ENCODE data around the gene EFNA5.

DNA sequence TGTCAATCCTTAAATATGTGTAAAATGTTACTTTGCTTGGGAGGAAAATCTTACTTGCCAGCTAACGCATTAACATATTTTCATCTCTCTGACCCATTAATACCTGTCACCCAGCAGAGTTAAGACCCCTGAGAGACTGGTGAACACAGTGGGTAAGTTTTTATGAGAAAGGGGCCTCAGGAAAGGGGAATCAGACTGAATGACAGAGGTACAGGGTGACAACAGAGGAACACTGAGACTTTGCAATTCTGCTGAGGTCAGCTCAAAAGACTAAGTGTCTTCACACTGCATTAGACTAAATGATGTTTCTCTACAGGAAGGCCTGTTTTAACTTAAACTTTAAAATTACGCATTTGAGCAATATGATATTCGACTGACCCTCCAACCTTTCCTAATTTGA is 223.8 kb downstream of the EFNA5 start:
- TF ChIP-seq, protein P1, sequence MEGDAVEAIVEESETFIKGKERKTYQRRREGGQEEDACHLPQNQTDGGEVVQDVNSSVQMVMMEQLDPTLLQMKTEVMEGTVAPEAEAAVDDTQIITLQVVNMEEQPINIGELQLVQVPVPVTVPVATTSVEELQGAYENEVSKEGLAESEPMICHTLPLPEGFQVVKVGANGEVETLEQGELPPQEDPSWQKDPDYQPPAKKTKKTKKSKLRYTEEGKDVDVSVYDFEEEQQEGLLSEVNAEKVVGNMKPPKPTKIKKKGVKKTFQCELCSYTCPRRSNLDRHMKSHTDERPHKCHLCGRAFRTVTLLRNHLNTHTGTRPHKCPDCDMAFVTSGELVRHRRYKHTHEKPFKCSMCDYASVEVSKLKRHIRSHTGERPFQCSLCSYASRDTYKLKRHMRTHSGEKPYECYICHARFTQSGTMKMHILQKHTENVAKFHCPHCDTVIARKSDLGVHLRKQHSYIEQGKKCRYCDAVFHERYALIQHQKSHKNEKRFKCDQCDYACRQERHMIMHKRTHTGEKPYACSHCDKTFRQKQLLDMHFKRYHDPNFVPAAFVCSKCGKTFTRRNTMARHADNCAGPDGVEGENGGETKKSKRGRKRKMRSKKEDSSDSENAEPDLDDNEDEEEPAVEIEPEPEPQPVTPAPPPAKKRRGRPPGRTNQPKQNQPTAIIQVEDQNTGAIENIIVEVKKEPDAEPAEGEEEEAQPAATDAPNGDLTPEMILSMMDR (CRISPR knock-in tag; IDR thresholded peaks at IDR 0.05): no peak
- TF ChIP-seq, protein P2, sequence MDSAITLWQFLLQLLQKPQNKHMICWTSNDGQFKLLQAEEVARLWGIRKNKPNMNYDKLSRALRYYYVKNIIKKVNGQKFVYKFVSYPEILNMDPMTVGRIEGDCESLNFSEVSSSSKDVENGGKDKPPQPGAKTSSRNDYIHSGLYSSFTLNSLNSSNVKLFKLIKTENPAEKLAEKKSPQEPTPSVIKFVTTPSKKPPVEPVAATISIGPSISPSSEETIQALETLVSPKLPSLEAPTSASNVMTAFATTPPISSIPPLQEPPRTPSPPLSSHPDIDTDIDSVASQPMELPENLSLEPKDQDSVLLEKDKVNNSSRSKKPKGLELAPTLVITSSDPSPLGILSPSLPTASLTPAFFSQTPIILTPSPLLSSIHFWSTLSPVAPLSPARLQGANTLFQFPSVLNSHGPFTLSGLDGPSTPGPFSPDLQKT (CRISPR knock-in tag; IDR thresholded peaks at IDR 0.05; ENCODE audit: borderline replicate concordance): no peak
- TF ChIP-seq EZH2 (conservative IDR thresholded peaks at IDR 0.05; ENCODE audit: low read depth, low read length): no peak
- TF ChIP-seq NCOA1 (CRISPR knock-in tag; IDR thresholded peaks at IDR 0.05): no peak
- TF ChIP-seq HCFC1 (IDR thresholded peaks at IDR 0.05; ENCODE audit: low read depth, low read length): no peak
- no peak for TF ChIP-seq ZFP41 (CRISPR knock-in tag; IDR thresholded peaks at IDR 0.05; ENCODE audit: borderline replicate concordance)
- no peak for TF ChIP-seq BRCA1 (CRISPR knock-in tag; IDR thresholded peaks at IDR 0.05)
- TF ChIP-seq MZF1 (CRISPR knock-in tag; IDR thresholded peaks at IDR 0.05; ENCODE audit: borderline replicate concordance): no peak
- TF ChIP-seq CC2D1A (CRISPR knock-in tag; IDR thresholded peaks at IDR 0.05): no peak
- TF ChIP-seq MIER2 (CRISPR knock-in tag; IDR thresholded peaks at IDR 0.05): no peak
- TF ChIP-seq JUN (CRISPR knock-in tag; IDR thresholded peaks at IDR 0.05): no peak
- no peak for TF ChIP-seq ZNF530 (CRISPR knock-in tag; IDR thresholded peaks at IDR 0.05; ENCODE audit: low read depth)
- TF ChIP-seq IKZF1 (IDR thresholded peaks at IDR 0.05): no peak

Data from HepG2 (cell line).